ENCODE measurements around the gene SURF1. TPM values are rescaled to one million over a fixed set of nuclear protein-coding genes. Genes with fewer than 3 reads are reported as not detected.

SURF1 gene
- total RNA-seq, 1 experiment from 2014 or later, result 71.7 TPM

DNA sequence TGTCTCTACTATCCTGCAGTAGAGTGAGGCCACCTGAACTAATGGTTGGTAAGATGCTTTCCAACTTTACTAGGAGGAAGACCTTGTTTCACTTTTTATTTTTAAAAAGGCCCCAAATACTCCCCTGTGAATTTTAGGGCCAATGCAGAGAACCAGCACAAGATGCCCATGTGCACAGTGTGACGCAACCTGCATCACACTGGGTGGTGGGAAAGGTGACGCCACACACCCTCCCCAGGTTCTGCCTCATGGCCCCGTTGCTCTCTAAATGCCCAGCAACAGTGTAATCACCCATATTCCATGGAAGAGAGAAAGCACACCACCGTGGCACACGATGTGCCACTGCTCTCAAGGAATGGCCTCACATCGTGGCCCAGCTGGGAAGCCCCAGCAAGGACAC is 13.1 kb upstream of the SURF1 start:
- Histone ChIP-seq H3K79me2 (ENCODE audit: insufficient read depth, low read length) (peaks cover 84% of the 10 kb centered on the region), H3K4me1 (ENCODE audit: control insufficient read depth in 1 of 2, insufficient read depth in 2 of 2, low read length in 2 of 2) (peaks cover 0 to 2% of the 10 kb centered on the region in 2 experiments; a peak in 2 of 4 replicates), H3K36me3 (ENCODE audit: control insufficient read depth in 1 of 2, insufficient read depth in 2 of 2, low read length in 2 of 2) (peaks cover 31 to 54% of the 10 kb centered on the region in 2 experiments; a peak in 3 of 4 replicates), H3K9me3 (ENCODE audit: control insufficient read depth in 1 of 2, insufficient read depth in 1 of 2, low read depth in 1 of 2, low read length in 2 of 2) (no peaks in the 10 kb centered on the region), H4K20me1 (ENCODE audit: insufficient read depth) (peaks cover 9% of the 10 kb centered on the region; the same call in 1 of the 2 replicates), H2AFZ (ENCODE audit: low read depth, low read length, poor library complexity, severe bottlenecking) (no peak overlapping the region), H3K27me3 (ENCODE audit: insufficient read depth, low read length) (no peaks in the 10 kb centered on the region), H3K9ac (ENCODE audit: low read length) (no peak overlapping the region), H3K4me3 (replicated peaks in 1 of 2; ENCODE audit: low read depth in 1 of 2, low read length in 2 of 2) (no peak overlapping the region), H3K27ac (ENCODE audit: low read depth, low read length) (no peak overlapping the region), H3K4me2 (ENCODE audit: low read length) (no peak overlapping the region), H3K9me2 (ENCODE audit: insufficient read depth) (no peaks in the 10 kb centered on the region)
- ChIA-PET RAD21 (ENCODE audit: low non-redundant PET in 1 of 2, low total read pairs in 2 of 2, uncharacterized antibody in 2 of 2, unreplicated experiment in 2 of 2) (no interaction called here), CTCF (no interaction called here), POLR2A (no interaction called here)
- TF ChIP-seq ATF3 (IDR thresholded peaks at IDR 0.05) (no peak), ELF1 (IDR thresholded peaks at IDR 0.05; ENCODE audit: borderline replicate concordance, low read depth) (no peak), YY1 (IDR thresholded peaks at IDR 0.05; ENCODE audit: extremely low read depth, insufficient replicate concordance, low read depth, low read length) (no peak), ZNF274 (IDR thresholded peaks at IDR 0.05; ENCODE audit: low read depth, low read length) (no peak), ZFX (IDR thresholded peaks at IDR 0.05) (no peak), EGR1 (IDR thresholded peaks at IDR 0.05; ENCODE audit: low read depth) (no peak), CBX3 (IDR thresholded peaks at IDR 0.05; ENCODE audit: low read depth) (no peak), SP1 (IDR thresholded peaks at IDR 0.05; ENCODE audit: low read depth) (no peak), RAD21 (IDR thresholded peaks at IDR 0.05; ENCODE audit: low read depth) (no peak), CEBPB (IDR thresholded peaks at IDR 0.05; ENCODE audit: low read depth) (no peak), TCF7L2 (IDR thresholded peaks at IDR 0.05; ENCODE audit: borderline replicate concordance, extremely low read depth, insufficient read depth, insufficient read length) (no peak), POLR2AphosphoS5 (IDR thresholded peaks at IDR 0.05; ENCODE audit: low read depth, low read length) (no peak)
- TF ChIP-seq, protein P1, sequence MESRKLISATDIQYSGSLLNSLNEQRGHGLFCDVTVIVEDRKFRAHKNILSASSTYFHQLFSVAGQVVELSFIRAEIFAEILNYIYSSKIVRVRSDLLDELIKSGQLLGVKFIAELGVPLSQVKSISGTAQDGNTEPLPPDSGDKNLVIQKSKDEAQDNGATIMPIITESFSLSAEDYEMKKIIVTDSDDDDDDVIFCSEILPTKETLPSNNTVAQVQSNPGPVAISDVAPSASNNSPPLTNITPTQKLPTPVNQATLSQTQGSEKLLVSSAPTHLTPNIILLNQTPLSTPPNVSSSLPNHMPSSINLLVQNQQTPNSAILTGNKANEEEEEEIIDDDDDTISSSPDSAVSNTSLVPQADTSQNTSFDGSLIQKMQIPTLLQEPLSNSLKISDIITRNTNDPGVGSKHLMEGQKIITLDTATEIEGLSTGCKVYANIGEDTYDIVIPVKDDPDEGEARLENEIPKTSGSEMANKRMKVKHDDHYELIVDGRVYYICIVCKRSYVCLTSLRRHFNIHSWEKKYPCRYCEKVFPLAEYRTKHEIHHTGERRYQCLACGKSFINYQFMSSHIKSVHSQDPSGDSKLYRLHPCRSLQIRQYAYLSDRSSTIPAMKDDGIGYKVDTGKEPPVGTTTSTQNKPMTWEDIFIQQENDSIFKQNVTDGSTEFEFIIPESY (IDR thresholded peaks at IDR 0.05; ENCODE audit: extremely low read depth, insufficient replicate concordance, low read length), result no peak
- no peak for ATAC-seq
- no TSS peak for BruUV-seq (replicated peaks)
- intact Hi-C loops (cut with micrococcal nuclease), result no loop called here
- no peak for DNase-seq (ENCODE audit: low read depth, low spot score)

Data from HCT116 (cell line).